GM21723 (cell line): ENCODE results near the gene MYF5.

Source experiments
- ATAC-seq: cut with Tn5 transposase; IDR thresholded peaks from one replicate; pipeline ENCODE4 v1.9.1; 2021; ENCODE audit warnings: mild to moderate bottlenecking, moderate library complexity; ENCODE audit not compliant: unreplicated experiment

MYF5 gene

GRCh38 chr12:80756875-80757274 lies 40.2 kb downstream of the MYF5 start:
- ATAC-seq, result peak; percentile 79

DNA sequence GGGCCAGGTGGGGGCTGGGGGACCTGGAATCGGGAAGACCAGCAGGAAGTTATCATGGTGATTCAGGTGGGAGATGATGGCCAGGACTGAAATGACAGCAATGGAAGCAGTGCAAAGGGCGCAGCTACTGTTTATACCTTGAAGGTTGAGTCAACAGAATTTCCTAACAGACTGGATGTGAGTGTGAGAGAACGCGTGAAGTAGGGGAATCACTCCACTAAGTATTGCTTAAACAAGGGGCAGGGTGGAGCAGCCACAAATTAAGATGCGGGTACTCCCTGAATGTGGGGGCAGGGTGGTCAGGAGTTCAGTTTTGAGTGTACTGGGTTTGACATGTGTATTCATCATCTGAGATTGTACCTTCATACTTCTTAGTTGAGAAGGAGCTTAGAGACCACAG lies 45.1 kb downstream of the MYF5 start:
- ATAC-seq, result no peak

GRCh38 chr12:80763874-80764273 lies 47.2 kb downstream of the MYF5 start:
- no peak for ATAC-seq

- ATAC-seq, result no peak
Observed at GRCh38 chr12:80766210-80766609, 49.5 kb downstream of the MYF5 start.

GRCh38 chr12:80766897-80767296 lies 50.2 kb downstream of the MYF5 start:
- peak; percentile 69 for ATAC-seq
